Retinal pigment epithelial cell (primary cell): Measurements from ENCODE around the gene IFT52.

ENCODE experiments used
- DNase-seq: peaks from one replicate; pipeline ENCODE4 v3.0.0-alpha.2; 2010; ENCODE audit warnings: low read depth
- H3K4me3 ChIP-seq: 2 replicates; pipeline ENCODE4 v1.5.1; 2011; ENCODE audit warnings: mild to moderate bottlenecking, low read length, control low read depth, moderate library complexity
- CTCF ChIP-seq: conservative IDR thresholded peaks from 2 replicates; pipeline ENCODE4 v1.5.1; 2011; ENCODE audit warnings: low read depth, low read length, control low read depth, inconsistent platforms

Gene IFT52

GRCh38 chr20:43568706-43569105 lies 22.0 kb upstream of the IFT52 start:
- no peak overlapping the region for H3K4me3 ChIP-seq
- DNase-seq, result no peak
- no peak for TF ChIP-seq CTCF

- H3K4me3 ChIP-seq, result no peak overlapping the region
- no peak for TF ChIP-seq CTCF
- DNase-seq, result no peak
Measured at GRCh38 chr20:43569282-43569681, 21.5 kb upstream of the IFT52 start.

GRCh38 chr20:43570496-43570895 lies 20.2 kb upstream of the IFT52 start:
- TF ChIP-seq CTCF, result no peak
- H3K4me3 ChIP-seq, result no peak overlapping the region
- no peak for DNase-seq

- no peak overlapping the region for H3K4me3 ChIP-seq
- DNase-seq, result no peak
- no peak for TF ChIP-seq CTCF
Measured at GRCh38 chr20:43571310-43571709, 19.4 kb upstream of the IFT52 start.

GRCh38 chr20:43571771-43572170 lies 19.0 kb upstream of the IFT52 start:
- no peak overlapping the region for H3K4me3 ChIP-seq
- TF ChIP-seq CTCF, result no peak
- DNase-seq, result no peak

- no peak for DNase-seq
- no peak overlapping the region for H3K4me3 ChIP-seq
- no peak for TF ChIP-seq CTCF
Measured at GRCh38 chr20:43572891-43573290, 17.8 kb upstream of the IFT52 start.

- TF ChIP-seq CTCF, result no peak
- H3K4me3 ChIP-seq, result no peak overlapping the region
- no peak for DNase-seq
Measured at GRCh38 chr20:43576108-43576507, 14.6 kb upstream of the IFT52 start.
